Measurements from ENCODE around the gene ABCA7.

Gene ABCA7

GRCh38 chr19:1039646-1040475, at the start of gene ABCA7:
TSS of gene ABCA7 (plus strand) at chr19:1040107. CDS start at chr19:1041362, 1,255 bp downstream.
- DNase-seq: peak; percentile 99

GRCh38 chr19:990119-990571, 49.8 kb upstream of the ABCA7 start:
- DNase-seq: no peak

GRCh38 chr19:990746-991145, 49.2 kb upstream of the ABCA7 start:
- no peak for DNase-seq

GRCh38 chr19:991174-991931, 48.6 kb upstream of the ABCA7 start:
- DNase-seq: peak; percentile 79

- no peak for DNase-seq
Observed at GRCh38 chr19:991932-992669, 47.8 kb upstream of the ABCA7 start.

- no peak for DNase-seq
Observed at GRCh38 chr19:992670-993055, 47.2 kb upstream of the ABCA7 start.

GRCh38 chr19:993361-993830, 46.5 kb upstream of the ABCA7 start:
- no peak for DNase-seq

GRCh38 chr19:993831-994393, 46.0 kb upstream of the ABCA7 start:
- DNase-seq: no peak

GRCh38 chr19:994516-994915, 45.4 kb upstream of the ABCA7 start:
- DNase-seq: no peak

- no peak for DNase-seq
Observed at GRCh38 chr19:995051-995827, 44.7 kb upstream of the ABCA7 start.

GRCh38 chr19:996051-996838, 43.7 kb upstream of the ABCA7 start:
- peak; percentile 59 for DNase-seq

- DNase-seq: no peak
Observed at GRCh38 chr19:998064-998463, 41.8 kb upstream of the ABCA7 start.

GRCh38 chr19:999379-999719, 40.6 kb upstream of the ABCA7 start:
- no peak for DNase-seq

- DNase-seq: peak; percentile 70
Observed at GRCh38 chr19:1000095-1000494, 39.8 kb upstream of the ABCA7 start, which contains the start of gene GRIN3B. TSS of gene GRIN3B (plus strand) at chr19:1000419. CDS start at chr19:1000438, 19 bp downstream.

- no peak for DNase-seq
Observed at GRCh38 chr19:1000591-1001537, 39.0 kb upstream of the ABCA7 start.

GRCh38 chr19:1001538-1002166, 38.3 kb upstream of the ABCA7 start:
- DNase-seq: peak; percentile 66

GRCh38 chr19:1002600-1002999, 37.3 kb upstream of the ABCA7 start:
- DNase-seq: no peak

- no peak for DNase-seq
Observed at GRCh38 chr19:1003283-1003682, 36.6 kb upstream of the ABCA7 start.

- DNase-seq: no peak
Observed at GRCh38 chr19:1004204-1004802, 35.6 kb upstream of the ABCA7 start.
